Cardiac fibroblast (primary cell): Measurements from ENCODE around the gene SCD.

ENCODE experiments used
- DNase-seq, 2 donors: peaks; one replicate each; pipeline versions ENCODE4 v3.0.0 to v3.0.0-alpha.2; 2010; ENCODE audit warnings: low read depth in 2 of 2
- H3K4me3 ChIP-seq, 2 donors: replicated peaks in 1 of 2; 1 replicate in 1 of 2; 2 replicates in 1 of 2; pipeline ENCODE4 v1.5.1; 2011; ENCODE audit warnings: low read depth in 2 of 2, low read length in 2 of 2, mild to moderate bottlenecking in 2 of 2, moderate library complexity in 1 of 2
- CTCF ChIP-seq: IDR thresholded peaks from one replicate; pipeline ENCODE4 v1.5.1; 2011; ENCODE audit warnings: low read depth, mild to moderate bottlenecking, low read length, inconsistent platforms

The SCD gene

GRCh38 chr10:100350914-100351485 is 4.0 kb downstream of the SCD start:
- DNase-seq: no peak
- peak overlapping the region; percentile 93 to 95 for H3K4me3 ChIP-seq
- TF ChIP-seq CTCF: no peak

GRCh38 chr10:100353770-100354485 is 6.9 kb downstream of the SCD start:
- DNase-seq: no peak
- no peak overlapping the region for H3K4me3 ChIP-seq
- no peak for TF ChIP-seq CTCF

- H3K4me3 ChIP-seq: no peak overlapping the region
- no peak for DNase-seq
Observed at GRCh38 chr10:100355086-100355485, 8.1 kb downstream of the SCD start.

GRCh38 chr10:100356067-100357017 is 9.3 kb downstream of the SCD start:
- H3K4me3 ChIP-seq: no peak overlapping the region
- DNase-seq: no peak
- no peak for TF ChIP-seq CTCF

More at GRCh38 chr10:100355086-100355485, 8.1 kb downstream of the SCD start:
- no peak for TF ChIP-seq CTCF

- TF ChIP-seq CTCF: no peak
- H3K4me3 ChIP-seq: no peak overlapping the region
- DNase-seq: no peak
Observed at GRCh38 chr10:100357059-100357858, 10.2 kb downstream of the SCD start.

- TF ChIP-seq CTCF: no peak
- DNase-seq: peak in 1 of 2 donors; percentile 46
Observed at GRCh38 chr10:100359030-100359432, 12.0 kb downstream of the SCD start.

More at GRCh38 chr10:100359030-100359432, 12.0 kb downstream of the SCD start:
- H3K4me3 ChIP-seq: no peak overlapping the region
